Kidney (tissue), 14 donors: ENCODE data around the gene SPTBN1. TPM values are rescaled to one million over a fixed set of nuclear protein-coding genes. Genes with fewer than 3 reads are reported as not detected.

ENCODE experiments used
- DNase-seq, 5 donors: peaks; one replicate each; pipeline ENCODE4 v3.0.0-alpha.2; 2013 to 2020
- FAIRE-seq: peaks from 2 replicates; lab custom pipeline; 2012; peaks lifted over from hg19 to GRCh38; lab: Jason Lieb, UNC
- H3K27ac ChIP-seq, 2 donors: one replicate each; pipeline ENCODE4 v1.7.0; 2013; ENCODE audit warnings: low read depth in 2 of 2, low read length in 2 of 2, inconsistent platforms in 1 of 2
- H3K27me3 ChIP-seq: one replicate; pipeline ENCODE4 v1.7.1; 2013; ENCODE audit warnings: low read length, inconsistent platforms; ENCODE audit not compliant: control insufficient read depth, insufficient read depth
- H3K36me3 ChIP-seq, 3 donors: one replicate each; pipeline versions ENCODE4 v1.7.0 to v1.7.1; 2013; ENCODE audit warnings: low read length in 3 of 3, control low read depth in 1 of 3, inconsistent platforms in 1 of 3; ENCODE audit not compliant: insufficient read depth in 3 of 3, control insufficient read depth in 2 of 3
- H3K4me1 ChIP-seq, 3 donors: one replicate each; pipeline versions ENCODE4 v1.7.0 to v1.7.1; 2013; ENCODE audit warnings: low read length in 3 of 3, inconsistent platforms in 1 of 3, low read depth in 1 of 3; ENCODE audit not compliant: control insufficient read depth in 2 of 3, insufficient read depth in 2 of 3
- H3K4me3 ChIP-seq, 3 donors: one replicate each; pipeline versions ENCODE4 v1.7.0 to v1.8.1; 2013; ENCODE audit warnings: low read length in 3 of 3, control low read depth in 1 of 3, inconsistent platforms in 1 of 3
- H3K9ac ChIP-seq, 3 donors: one replicate each; pipeline versions ENCODE4 v1.7.0 to v1.7.1; 2013; ENCODE audit warnings: low read length in 3 of 3, control low read depth in 1 of 3, inconsistent platforms in 1 of 3
- H3K9me3 ChIP-seq, 3 donors: one replicate each; pipeline versions ENCODE4 v1.7.0 to v1.7.1; 2013; ENCODE audit warnings: low read length in 3 of 3, control low read depth in 1 of 3, inconsistent platforms in 1 of 3; ENCODE audit not compliant: control insufficient read depth in 2 of 3, insufficient read depth in 1 of 3
- intact Hi-C: fragments of 100-400 bp; cut with DNase I; formaldehyde crosslinking; loops from one replicate; pipeline ENCODE4 v1.11.1; 2022
- polyA plus RNA-seq: library from polyadenylated mRNA; stranded (reverse); fragments of 350-450 nt; fragmentation: Illumina TruSeq; extraction: RNeasy Lipid Tissue Mini Kit (QIAGEN cat#74804); gene quantifications from one replicate; pipeline ENCODE4 v1.2.3, GENCODE V29; 2014; ENCODE audit warnings: low read depth, low replicate concordance; ENCODE audit not compliant: insufficient read depth
- total RNA-seq: library from RNA; stranded (reverse); fragmentation: NEBNext Ultra II Directional; extraction: Animal tissue kit (Norgen Biotek cat#: 25700); gene quantifications from one replicate; pipeline ENCODE4 v1.2.1, GENCODE V29; 2021
- TF ChIP-seq, protein P1 (sequence below): IDR thresholded peaks from 3 replicates; pipeline ENCODE4 v1.5.1; 2012; ENCODE audit warnings: mild to moderate bottlenecking, moderate library complexity, borderline replicate concordance; ENCODE audit not compliant: insufficient read depth; ENCODE audit errors: extremely low read depth
- donor health status: control.
- donor health status: control.
- donor health status: control.
- donor health status: control.
- donor health status: control.
- donor health status: DM: yes; HTN: yes; CAD: no.
- donor health status: Normal renal cell carcinoma (clear cell type).

The SPTBN1 gene
- total and polyA plus RNA-seq, 2 donors from 2014 or later, result 93.2 to 313 TPM

DNA sequence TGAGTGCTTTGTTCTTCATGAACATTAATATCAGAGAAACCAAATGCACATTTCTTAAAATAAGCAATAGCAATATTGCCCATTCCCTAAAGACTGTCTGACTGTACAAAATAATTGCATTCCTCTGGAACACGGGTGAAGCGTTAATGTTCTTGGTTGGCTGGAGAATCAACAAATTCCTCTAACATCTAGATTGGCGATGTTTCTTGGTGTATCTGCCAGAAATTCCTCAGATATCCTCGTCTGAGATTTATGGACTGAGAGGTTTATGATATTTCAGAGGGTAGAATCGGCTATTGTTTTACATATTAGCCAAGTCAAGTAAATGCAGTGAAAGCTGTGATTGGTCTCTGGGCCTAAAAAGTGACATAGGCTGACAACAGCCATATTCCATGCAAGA lies 27.1 kb upstream of the SPTBN1 start:
- FAIRE-seq (no peak), DNase-seq (peak in 1 of 5 donors; percentile 36)
- peak overlapping the region; percentile 34 to 36 for H3K27ac ChIP-seq
- intact Hi-C loops, result no loop called here
- TF ChIP-seq, protein P1, sequence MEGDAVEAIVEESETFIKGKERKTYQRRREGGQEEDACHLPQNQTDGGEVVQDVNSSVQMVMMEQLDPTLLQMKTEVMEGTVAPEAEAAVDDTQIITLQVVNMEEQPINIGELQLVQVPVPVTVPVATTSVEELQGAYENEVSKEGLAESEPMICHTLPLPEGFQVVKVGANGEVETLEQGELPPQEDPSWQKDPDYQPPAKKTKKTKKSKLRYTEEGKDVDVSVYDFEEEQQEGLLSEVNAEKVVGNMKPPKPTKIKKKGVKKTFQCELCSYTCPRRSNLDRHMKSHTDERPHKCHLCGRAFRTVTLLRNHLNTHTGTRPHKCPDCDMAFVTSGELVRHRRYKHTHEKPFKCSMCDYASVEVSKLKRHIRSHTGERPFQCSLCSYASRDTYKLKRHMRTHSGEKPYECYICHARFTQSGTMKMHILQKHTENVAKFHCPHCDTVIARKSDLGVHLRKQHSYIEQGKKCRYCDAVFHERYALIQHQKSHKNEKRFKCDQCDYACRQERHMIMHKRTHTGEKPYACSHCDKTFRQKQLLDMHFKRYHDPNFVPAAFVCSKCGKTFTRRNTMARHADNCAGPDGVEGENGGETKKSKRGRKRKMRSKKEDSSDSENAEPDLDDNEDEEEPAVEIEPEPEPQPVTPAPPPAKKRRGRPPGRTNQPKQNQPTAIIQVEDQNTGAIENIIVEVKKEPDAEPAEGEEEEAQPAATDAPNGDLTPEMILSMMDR, result no peak
- H3K9ac ChIP-seq, result no peak overlapping the region
- peaks cover 3 to 35% (median 24%) of the 10 kb centered on the region in 3 donors for H3K4me1 ChIP-seq
- no peaks in the 10 kb centered on the region for H3K27me3 ChIP-seq
- H3K4me3 ChIP-seq, result no peak overlapping the region
- no peaks in the 10 kb centered on the region for H3K9me3 ChIP-seq
- H3K36me3 ChIP-seq, result no peaks in the 10 kb centered on the region

DNA sequence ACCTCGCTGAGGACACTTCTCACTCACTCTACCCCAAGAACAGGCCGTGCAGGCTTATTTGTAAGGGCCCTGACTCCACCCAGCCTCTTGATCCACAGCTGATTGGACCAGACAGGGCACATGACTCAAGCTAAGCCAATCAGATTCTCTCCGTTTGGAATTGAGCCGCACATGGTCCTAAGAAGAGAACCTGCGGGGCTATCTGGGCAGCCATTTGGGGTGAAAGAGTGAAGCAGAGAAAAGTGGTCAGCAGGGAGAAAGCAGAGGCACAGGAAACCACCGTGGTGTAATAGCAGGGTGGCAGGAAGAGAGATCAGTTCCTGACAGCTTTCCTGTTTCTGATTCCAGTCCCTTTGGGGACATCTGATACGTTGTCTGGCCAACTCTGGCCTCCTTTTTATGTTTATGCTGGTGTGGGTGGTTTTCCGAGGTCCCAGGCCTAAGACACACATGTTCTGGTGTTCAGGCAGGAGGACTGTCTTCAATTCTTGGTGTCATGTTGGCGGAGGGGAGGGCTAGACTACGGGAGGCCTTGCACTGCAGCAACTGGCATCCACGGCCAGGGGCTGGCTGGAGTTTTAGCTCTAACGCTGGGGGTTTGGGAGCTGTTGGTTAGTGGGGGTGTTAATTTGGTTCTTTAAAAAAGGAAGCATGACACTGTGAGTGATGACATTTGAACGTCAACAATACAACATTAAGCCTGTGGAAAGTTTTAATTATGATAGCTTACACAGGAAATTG lies 26.1 kb upstream of the SPTBN1 start:
- TF ChIP-seq, protein P1, result no peak
- no peak overlapping the region for H3K9ac ChIP-seq
- intact Hi-C loops, result no loop called here
- H3K27ac ChIP-seq, result peak overlapping the region; percentile 30 to 35
- FAIRE-seq (no peak), DNase-seq (no peak)
- H3K36me3 ChIP-seq, result no peaks in the 10 kb centered on the region
- no peaks in the 10 kb centered on the region for H3K9me3 ChIP-seq
- H3K27me3 ChIP-seq, result no peaks in the 10 kb centered on the region
- H3K4me1 ChIP-seq, result peaks cover 3 to 39% (median 25%) of the 10 kb centered on the region in 3 donors
- H3K4me3 ChIP-seq, result no peak overlapping the region

DNA sequence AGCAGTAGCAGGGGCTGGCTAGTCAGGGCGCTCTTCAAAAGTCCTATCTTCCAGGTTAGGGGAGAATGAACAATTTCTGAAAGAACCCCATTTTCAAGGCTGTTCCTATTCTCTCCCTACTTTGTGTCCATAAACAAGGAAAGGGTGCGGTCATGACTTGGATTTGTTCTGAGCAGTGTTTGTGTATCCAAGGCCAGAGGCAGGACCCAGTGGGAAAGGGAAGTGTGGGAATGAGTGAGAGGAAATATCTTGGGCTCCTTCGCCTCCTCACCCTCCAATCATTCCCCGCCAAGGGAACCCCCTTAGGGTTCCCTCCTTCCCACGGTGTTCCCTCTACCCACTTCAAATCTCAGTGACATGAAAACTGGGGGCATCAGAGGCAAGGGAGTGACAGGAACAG lies 25.5 kb upstream of the SPTBN1 start:
- no peaks in the 10 kb centered on the region for H3K36me3 ChIP-seq
- H3K27ac ChIP-seq, result peak overlapping the region; percentile 30 to 73
- no peak overlapping the region for H3K4me3 ChIP-seq
- TF ChIP-seq, protein P1, result no peak
- H3K27me3 ChIP-seq, result no peaks in the 10 kb centered on the region
- no peak for DNase-seq
- no peak overlapping the region for H3K9ac ChIP-seq
- intact Hi-C loops, result no loop called here
- H3K4me1 ChIP-seq, result peaks cover 3 to 41% (median 26%) of the 10 kb centered on the region in 3 donors
- no peak for FAIRE-seq
- H3K9me3 ChIP-seq, result no peaks in the 10 kb centered on the region
